H1 (cell line): ENCODE results near the gene KLRK1. TPM values are rescaled to one million over a fixed set of nuclear protein-coding genes. Genes with fewer than 3 reads are reported as not detected.

Source experiments
- CTCF ChIA-PET: fragments of 300-600 bp; sonication (Branson Sonifier 250); formaldehyde crosslinking; loops from one replicate; lab custom pipeline; 2021; ENCODE audit not compliant: partially characterized antibody; lab: Charles Lee
- POLR2A ChIA-PET: fragments of 300-600 bp; sonication (Branson Sonifier 250); formaldehyde crosslinking; loops from one replicate; lab custom pipeline; 2021; ENCODE audit warnings: inconsistent platforms; ENCODE audit not compliant: partially characterized antibody; lab: Charles Lee
- DNase-seq, 2 experiments: peaks; one replicate each; pipeline versions ENCODE4 v3.0.0 to v3.0.0-alpha.2; 2010 to 2022; ENCODE audit warnings: low spot score in 2 of 2, low read depth in 1 of 2, mixed read lengths in 1 of 2
- FAIRE-seq: peaks from 2 replicates; lab custom pipeline; 2011; peaks lifted over from hg19 to GRCh38; lab: Jason Lieb, UNC
- H2AFZ ChIP-seq: 2 replicates; pipeline ENCODE4 v1.8.1; 2012; ENCODE audit warnings: low read length, inconsistent platforms
- H2AK5ac ChIP-seq: 2 replicates; pipeline ENCODE4 v1.6.1; 2013; ENCODE audit warnings: low read depth, low read length
- H2BK120ac ChIP-seq: replicated peaks from 2 replicates; pipeline ENCODE3; 2013; ENCODE audit warnings: low read depth, low read length, inconsistent platforms
- H2BK12ac ChIP-seq: 2 replicates; pipeline ENCODE4 v1.6.1; 2013; ENCODE audit warnings: low read depth, low read length
- H2BK15ac ChIP-seq: 2 replicates; pipeline ENCODE4 v1.6.1; 2013; ENCODE audit warnings: low read length
- H2BK20ac ChIP-seq: 2 replicates; pipeline ENCODE4 v1.6.1; 2013; ENCODE audit warnings: low read length
- H2BK5ac ChIP-seq: 2 replicates; pipeline ENCODE4 v1.6.1; 2013; ENCODE audit warnings: low read depth, low read length
- H3K14ac ChIP-seq: 2 replicates; pipeline ENCODE4 v1.6.1; 2013; ENCODE audit warnings: inconsistent platforms; ENCODE audit not compliant: insufficient read length
- H3K18ac ChIP-seq: 2 replicates; pipeline ENCODE4 v1.6.1; 2013; ENCODE audit warnings: low read length; ENCODE audit errors: extremely low read depth
- H3K23ac ChIP-seq: 2 replicates; pipeline ENCODE4 v1.6.1; 2013; ENCODE audit warnings: inconsistent platforms; ENCODE audit not compliant: insufficient read length
- H3K23me2 ChIP-seq: 2 replicates; pipeline ENCODE4 v1.6.1; 2013; ENCODE audit warnings: low read depth, low read length
- H3K27ac ChIP-seq: 2 replicates; pipeline ENCODE4 v1.6.1; 2011; ENCODE audit warnings: low read depth, low read length, inconsistent platforms
- H3K27me3 ChIP-seq, 4 experiments: replicated peaks in 1 of 4; 1 replicate in 1 of 4; 2 replicates in 3 of 4; pipeline versions ENCODE4 v1.6.1 to v1.8.1; 2011 to 2013; ENCODE audit warnings: low read length in 3 of 4, mild to moderate bottlenecking in 3 of 4, inconsistent platforms in 2 of 4, mixed read lengths in 2 of 4, moderate library complexity in 1 of 4; ENCODE audit not compliant: control insufficient read depth in 3 of 4, insufficient read depth in 3 of 4; ENCODE audit errors: extremely low read depth in 1 of 4
- H3K36me3 ChIP-seq, 4 experiments: 2 replicates each; pipeline versions ENCODE4 v1.6.1 to v1.8.1; 2011 to 2013; ENCODE audit warnings: mild to moderate bottlenecking in 4 of 4, low read length in 3 of 4, moderate library complexity in 2 of 4, control low read depth in 1 of 4, inconsistent platforms in 1 of 4; ENCODE audit not compliant: insufficient read depth in 4 of 4, control insufficient read depth in 2 of 4
- H3K4ac ChIP-seq: replicated peaks from 2 replicates; pipeline ENCODE3; 2013; ENCODE audit warnings: low read length, low read depth, mixed read lengths, inconsistent platforms; ENCODE audit not compliant: insufficient read length
- H3K4me1 ChIP-seq, 4 experiments: replicated peaks in 1 of 4; 1 replicate in 1 of 4; 2 replicates in 3 of 4; pipeline versions ENCODE4 v1.6.1 to v1.8.1; 2011 to 2013; ENCODE audit warnings: low read length in 3 of 4, inconsistent platforms in 2 of 4, mixed read lengths in 1 of 4; ENCODE audit not compliant: insufficient read depth in 4 of 4, control insufficient read depth in 3 of 4
- H3K4me2 ChIP-seq, 2 experiments: 2 replicates each; pipeline versions ENCODE4 v1.6.1 to v1.8.1; 2011 to 2013; ENCODE audit warnings: low read depth in 2 of 2, low read length in 2 of 2, control low read depth in 1 of 2, inconsistent platforms in 1 of 2, mild to moderate bottlenecking in 1 of 2; ENCODE audit not compliant: insufficient read depth in 1 of 2
- H3K4me3 ChIP-seq, 4 experiments: fragments of 200-600, 300-600 bp in 1 of 4; sonication (generic), shearing (Covaris generic), sonication (Bioruptor Twin) in 1 of 4; 2 replicates each; pipeline versions ENCODE4 v1.5.1 to v1.8.1; 2011 to 2016; ENCODE audit warnings: low read length in 4 of 4, low read depth in 3 of 4, control low read depth in 2 of 4, inconsistent platforms in 2 of 4, mild to moderate bottlenecking in 2 of 4, mixed read lengths in 1 of 4, moderate library complexity in 1 of 4; ENCODE audit not compliant: insufficient read depth in 2 of 4; ENCODE audit errors: extremely low read depth in 1 of 4
- H3K56ac ChIP-seq: replicated peaks from 2 replicates; pipeline ENCODE3; 2013; ENCODE audit warnings: low read depth, mild to moderate bottlenecking, mixed read lengths, low read length, inconsistent platforms; ENCODE audit not compliant: insufficient read length
- H3K79me1 ChIP-seq: 2 replicates; pipeline ENCODE4 v1.6.1; 2013; ENCODE audit warnings: low read depth, low read length, control low read depth
- H3K79me2 ChIP-seq, 2 experiments: 2 replicates each; pipeline versions ENCODE4 v1.6.1 to v1.8.1; 2012 to 2013; ENCODE audit warnings: low read length in 2 of 2, mild to moderate bottlenecking in 2 of 2, inconsistent platforms in 1 of 2; ENCODE audit not compliant: insufficient read depth in 2 of 2, control insufficient read depth in 1 of 2
- H3K9ac ChIP-seq, 4 experiments: replicated peaks in 1 of 4; 1 replicate in 1 of 4; 2 replicates in 3 of 4; pipeline versions ENCODE4 v1.6.1 to v1.8.1; 2011 to 2013; ENCODE audit warnings: low read depth in 3 of 4, low read length in 3 of 4, control low read depth in 2 of 4, mild to moderate bottlenecking in 2 of 4, moderate library complexity in 2 of 4, inconsistent platforms in 1 of 4; ENCODE audit errors: extremely low read depth in 1 of 4
- H3K9me3 ChIP-seq, 2 experiments: 2 replicates each; pipeline versions ENCODE4 v1.6.1 to v1.8.1; 2012 to 2013; ENCODE audit warnings: mild to moderate bottlenecking in 2 of 2, moderate library complexity in 2 of 2, control low read depth in 1 of 2, inconsistent platforms in 1 of 2, low read depth in 1 of 2, low read length in 1 of 2, mixed read lengths in 1 of 2; ENCODE audit not compliant: insufficient read depth in 2 of 2
- H4K20me1 ChIP-seq, 2 experiments: replicated peaks in 1 of 2; 2 replicates each; pipeline versions ENCODE3 to v1.8.1; 2011 to 2013; ENCODE audit warnings: inconsistent platforms in 2 of 2, low read length in 2 of 2, mild to moderate bottlenecking in 1 of 2; ENCODE audit not compliant: insufficient read depth in 2 of 2, control insufficient read depth in 1 of 2
- H4K5ac ChIP-seq: 2 replicates; pipeline ENCODE4 v1.6.1; 2013; ENCODE audit warnings: low read length, low read depth, mixed read lengths, inconsistent platforms; ENCODE audit not compliant: insufficient read length
- H4K8ac ChIP-seq: 2 replicates; pipeline ENCODE4 v1.8.0; 2013; ENCODE audit warnings: mild to moderate bottlenecking, moderate library complexity, low read length, inconsistent platforms; ENCODE audit not compliant: insufficient read depth; ENCODE audit errors: extremely low read depth
- H4K91ac ChIP-seq: replicated peaks from 2 replicates; pipeline ENCODE3; 2013; ENCODE audit warnings: low read length, mixed read lengths, inconsistent platforms; ENCODE audit not compliant: insufficient read length
- CHD1 ChIP-seq: IDR thresholded peaks from 2 replicates; pipeline ENCODE4 v1.6.1; 2012; ENCODE audit warnings: low read depth, low read length, improper control_type of control experiment
- E2F6 ChIP-seq: IDR thresholded peaks from 2 replicates; pipeline ENCODE4 v1.6.1; 2012; ENCODE audit warnings: inconsistent platforms
- EGR1 ChIP-seq: IDR thresholded peaks from 2 replicates; pipeline ENCODE4 v1.6.1; 2011; ENCODE audit warnings: low read depth, low read length, borderline replicate concordance
- JUN ChIP-seq: IDR thresholded peaks from 2 replicates; pipeline ENCODE4 v1.6.1; 2011; ENCODE audit warnings: low read depth, mild to moderate bottlenecking, improper control_type of control experiment, low read length
- JUND ChIP-seq: IDR thresholded peaks from 2 replicates; pipeline ENCODE4 v1.6.1; 2011; ENCODE audit warnings: mild to moderate bottlenecking, improper control_type of control experiment, low read length
- KDM4A ChIP-seq: IDR thresholded peaks from one replicate; pipeline ENCODE4 v1.7.1; 2012; ENCODE audit warnings: low read depth, mild to moderate bottlenecking, moderate library complexity, low read length, inconsistent platforms; ENCODE audit not compliant: severe bottlenecking
- MAX ChIP-seq: IDR thresholded peaks from 2 replicates; pipeline ENCODE4 v1.6.1; 2012; ENCODE audit warnings: inconsistent platforms
- SP1 ChIP-seq: IDR thresholded peaks from 2 replicates; pipeline ENCODE4 v1.6.1; 2011; ENCODE audit warnings: low read depth, low read length
- polyA plus RNA-seq, 7 experiments: library from polyadenylated mRNA; depleted of rRNA in 3 of 7; stranded (reverse) in 5 of 7; unstranded in 2 of 7; fragments of >200 nt in 5 of 7; fragments of 200-250 nt in 2 of 7; gene quantifications; 1 replicate in 5 of 7; 2 replicates in 1 of 7; 4 replicates in 1 of 7; pipeline versions ENCODE4 v1.2.1 to v1.2.3, GENCODE V29; 2011 to 2013; ENCODE audit warnings: missing spikeins in 2 of 7, mixed read lengths in 2 of 7
- total RNA-seq: library from RNA; stranded (reverse); fragmentation: NEBNext Ultra II Directional; extraction: Animal tissue kit (Norgen Biotek cat#: 25700); gene quantifications from 2 replicates; pipeline ENCODE4 v1.2.1, GENCODE V29; 2021

The KLRK1 gene
- total and polyA plus RNA-seq, 2 of the 8 experiments (the other 6 are each of a cell fraction or from before 2014, with no cell fraction given): not detected

DNA sequence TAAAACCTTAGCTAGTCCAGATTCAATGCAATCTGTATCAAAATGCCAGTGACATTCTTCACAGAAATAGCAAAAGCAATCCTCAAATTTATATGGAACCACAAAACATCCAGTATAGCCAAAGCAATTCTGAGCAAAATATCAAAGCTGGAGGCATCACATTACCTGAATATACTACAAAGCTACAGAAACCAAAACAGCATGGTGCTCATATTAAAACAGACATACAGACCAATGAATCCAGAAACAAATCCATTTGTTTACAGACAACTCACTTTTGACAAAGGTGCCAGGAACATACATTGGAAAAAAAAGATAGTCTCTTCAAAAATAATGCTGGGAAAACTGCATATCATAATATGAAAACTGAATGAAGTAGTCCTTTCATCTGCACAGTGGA lies 15.0 kb upstream of the KLRK1 start:
- Histone ChIP-seq H2AFZ (no peak overlapping the region), H2BK20ac (no peak overlapping the region), H4K91ac (no peak overlapping the region), H3K36me3 (no peaks in the 10 kb centered on the region), H3K9me3 (peaks cover 0 to 5% of the 10 kb centered on the region in 2 experiments; a peak in 1 of 4 replicates), H2BK120ac (no peak overlapping the region), H3K27me3 (no peaks in the 10 kb centered on the region), H3K4me1 (no peaks in the 10 kb centered on the region), H3K56ac (no peak overlapping the region), H3K14ac (no peak overlapping the region), H4K8ac (no peak overlapping the region), H2AK5ac (no peak overlapping the region), H3K79me2 (no peaks in the 10 kb centered on the region), H3K27ac (no peak overlapping the region), H2BK15ac (no peak overlapping the region), H3K79me1 (no peaks in the 10 kb centered on the region), H3K4me3 (no peak overlapping the region), H3K23ac (no peak overlapping the region), H4K20me1 (no peaks in the 10 kb centered on the region), H4K5ac (no peak overlapping the region), H2BK12ac (no peak overlapping the region), H3K4ac (no peak overlapping the region), H3K23me2 (no peaks in the 10 kb centered on the region), H3K18ac (no peak overlapping the region), H3K4me2 (no peak overlapping the region), H2BK5ac (no peak overlapping the region), H3K9ac (no peak overlapping the region)
- DNase-seq (no peak), FAIRE-seq (no peak)
- ChIA-PET POLR2A (no interaction called here), CTCF (no interaction called here)
- TF ChIP-seq MAX (no peak), E2F6 (no peak), KDM4A (no peak), EGR1 (no peak), SP1 (no peak), JUND (no peak), JUN (no peak), CHD1 (no peak)
